Measurements from ENCODE around the gene TKT. TPM values are rescaled to one million over a fixed set of nuclear protein-coding genes. Genes with fewer than 3 reads are reported as not detected.

Gene TKT
- total RNA-seq, 1 donor from 2014 or later, result 32.1 TPM

DNA sequence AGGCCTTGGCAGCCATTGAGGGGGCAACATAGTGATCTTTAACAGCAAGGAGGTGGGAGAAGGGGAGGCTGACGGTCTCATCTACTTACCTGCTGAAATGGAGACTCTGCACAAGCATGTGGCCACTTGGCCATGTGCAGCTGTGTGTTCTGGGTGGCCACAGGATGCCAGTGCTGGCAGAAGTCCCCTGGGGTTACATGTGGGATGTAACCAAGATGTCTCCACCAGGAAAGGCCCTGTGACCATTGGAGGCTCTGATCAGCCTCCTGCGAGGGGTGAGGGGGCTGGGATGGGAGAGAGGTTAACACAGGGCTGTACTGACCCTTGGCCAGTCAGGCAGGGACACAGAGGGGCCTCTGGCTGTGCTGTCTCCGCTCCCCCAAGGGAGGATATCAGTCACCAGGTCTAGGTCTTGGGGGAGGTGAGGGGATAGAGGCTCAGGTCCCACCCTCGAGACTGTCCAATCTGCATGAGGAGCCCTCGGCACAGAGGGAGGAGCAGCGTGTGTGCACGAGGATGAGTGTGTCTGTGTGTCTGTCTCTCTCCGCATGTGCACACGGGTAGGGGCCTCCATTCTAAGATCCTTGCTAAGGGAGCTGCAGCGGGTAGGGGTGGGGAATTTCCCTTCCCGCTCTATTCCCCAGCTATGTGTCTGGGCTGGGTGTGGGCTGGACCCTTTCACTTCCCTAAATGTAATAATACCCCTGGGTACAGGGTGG is 75.4 kb downstream of the TKT start:
- Histone ChIP-seq H3K9me3 (replicated peaks) (no peaks in the 10 kb centered on the region), H3K36me3 (peaks cover 59% of the 10 kb centered on the region), H3K27ac (replicated peaks) (no peak overlapping the region), H3K4me1 (no peaks in the 10 kb centered on the region), H3K27me3 (ENCODE audit: low read depth) (no peaks in the 10 kb centered on the region), H3K4me3 (no peak overlapping the region)
- intact Hi-C loops (cut with micrococcal nuclease), result no loop called here
- DNase-seq, result no peak
- TF ChIP-seq, protein P1, sequence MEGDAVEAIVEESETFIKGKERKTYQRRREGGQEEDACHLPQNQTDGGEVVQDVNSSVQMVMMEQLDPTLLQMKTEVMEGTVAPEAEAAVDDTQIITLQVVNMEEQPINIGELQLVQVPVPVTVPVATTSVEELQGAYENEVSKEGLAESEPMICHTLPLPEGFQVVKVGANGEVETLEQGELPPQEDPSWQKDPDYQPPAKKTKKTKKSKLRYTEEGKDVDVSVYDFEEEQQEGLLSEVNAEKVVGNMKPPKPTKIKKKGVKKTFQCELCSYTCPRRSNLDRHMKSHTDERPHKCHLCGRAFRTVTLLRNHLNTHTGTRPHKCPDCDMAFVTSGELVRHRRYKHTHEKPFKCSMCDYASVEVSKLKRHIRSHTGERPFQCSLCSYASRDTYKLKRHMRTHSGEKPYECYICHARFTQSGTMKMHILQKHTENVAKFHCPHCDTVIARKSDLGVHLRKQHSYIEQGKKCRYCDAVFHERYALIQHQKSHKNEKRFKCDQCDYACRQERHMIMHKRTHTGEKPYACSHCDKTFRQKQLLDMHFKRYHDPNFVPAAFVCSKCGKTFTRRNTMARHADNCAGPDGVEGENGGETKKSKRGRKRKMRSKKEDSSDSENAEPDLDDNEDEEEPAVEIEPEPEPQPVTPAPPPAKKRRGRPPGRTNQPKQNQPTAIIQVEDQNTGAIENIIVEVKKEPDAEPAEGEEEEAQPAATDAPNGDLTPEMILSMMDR (IDR thresholded peaks at IDR 0.05; ENCODE audit: borderline replicate concordance), result no peak

DNA sequence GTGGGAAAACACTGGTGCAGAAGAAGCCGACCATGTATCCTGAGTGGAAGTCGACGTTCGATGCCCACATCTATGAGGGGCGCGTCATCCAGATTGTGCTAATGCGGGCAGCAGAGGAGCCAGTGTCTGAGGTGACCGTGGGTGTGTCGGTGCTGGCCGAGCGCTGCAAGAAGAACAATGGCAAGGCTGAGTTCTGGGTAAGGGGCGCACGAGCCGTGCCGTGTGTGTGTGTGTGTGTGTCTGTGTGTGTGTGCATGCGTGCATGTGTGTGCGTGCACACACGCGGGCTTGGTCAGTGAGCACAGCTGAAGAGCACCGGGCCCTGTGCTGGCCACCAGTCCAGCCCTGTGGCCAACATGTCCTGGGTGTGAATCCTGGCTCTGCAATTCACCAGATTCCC is 76.2 kb downstream of the TKT start:
- H3K27ac ChIP-seq (replicated peaks), result no peak overlapping the region
- no peak overlapping the region for H3K4me3 ChIP-seq
- no peak for DNase-seq
- TF ChIP-seq, protein P1 (IDR thresholded peaks at IDR 0.05; ENCODE audit: borderline replicate concordance), result no peak
- intact Hi-C loops (cut with micrococcal nuclease), result no loop called here
- no peaks in the 10 kb centered on the region for H3K4me1 ChIP-seq
- H3K9me3 ChIP-seq (replicated peaks), result no peaks in the 10 kb centered on the region
- no peaks in the 10 kb centered on the region for H3K27me3 ChIP-seq (ENCODE audit: low read depth)
- H3K36me3 ChIP-seq, result peaks cover 54% of the 10 kb centered on the region

DNA sequence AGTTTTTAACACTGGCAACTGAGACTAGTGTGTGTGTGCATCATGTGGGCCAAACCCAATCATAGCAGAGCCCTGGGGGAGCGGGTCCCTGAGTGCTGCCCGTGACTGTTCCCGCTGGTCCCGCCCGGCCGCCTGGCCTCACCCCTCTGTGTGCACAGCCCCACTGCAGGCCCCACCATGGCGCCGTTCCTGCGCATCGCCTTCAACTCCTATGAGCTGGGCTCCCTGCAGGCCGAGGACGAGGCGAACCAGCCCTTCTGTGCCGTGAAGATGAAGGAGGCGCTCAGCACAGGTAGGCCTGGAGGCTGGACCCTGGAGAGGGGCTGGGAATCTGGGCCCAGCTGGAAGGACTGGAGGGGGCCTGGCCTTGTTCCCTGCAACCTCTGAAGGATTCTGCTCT is 77.6 kb downstream of the TKT start:
- H3K36me3 ChIP-seq, result peaks cover 47% of the 10 kb centered on the region
- TF ChIP-seq, protein P1 (IDR thresholded peaks at IDR 0.05; ENCODE audit: borderline replicate concordance), result no peak

DNA sequence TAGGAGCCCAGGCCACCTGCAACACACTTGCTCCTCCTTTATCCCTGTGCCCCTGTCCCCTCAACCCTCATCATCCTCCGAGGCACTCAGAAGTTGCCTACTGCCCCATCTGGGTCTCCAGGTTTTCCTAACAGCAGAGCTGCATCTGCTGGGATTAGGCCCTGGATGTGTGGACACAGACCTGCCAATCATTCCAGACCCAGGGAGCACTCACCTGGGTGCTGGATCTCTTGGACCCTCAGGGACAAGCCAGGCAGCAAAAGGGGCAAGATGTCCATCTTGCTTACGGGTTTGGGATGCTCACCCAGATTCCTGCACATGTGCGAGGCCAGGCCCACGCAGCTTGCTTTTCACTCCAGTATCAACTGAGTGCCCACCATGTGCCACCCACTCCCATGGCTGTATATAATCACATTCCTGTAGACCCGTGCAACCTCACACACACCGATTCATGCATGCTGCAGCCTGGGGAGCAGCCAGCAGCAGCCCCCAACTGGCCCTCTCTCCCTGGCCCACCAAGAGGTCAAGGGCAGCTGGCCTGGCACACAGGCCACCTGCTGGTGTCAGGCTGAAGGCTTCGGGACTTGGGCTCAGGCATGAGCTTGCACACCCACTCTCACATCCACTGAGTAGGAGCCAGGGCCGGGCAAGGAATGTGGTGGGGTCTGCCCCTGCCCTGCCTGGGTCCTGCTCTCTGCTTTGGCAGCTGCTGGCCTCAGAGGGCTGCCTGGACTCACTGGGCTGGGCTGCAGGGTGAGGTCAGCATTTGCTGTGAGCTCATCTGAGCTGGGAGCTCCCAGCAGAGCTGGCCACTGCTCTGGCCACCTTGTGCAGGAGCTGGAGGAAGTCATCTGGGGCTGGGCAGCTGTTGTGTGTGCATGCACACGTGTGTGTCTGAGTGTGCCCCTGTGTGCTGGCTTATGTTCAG is 79.9 kb downstream of the TKT start:
- Histone ChIP-seq H3K36me3 (peaks cover 25% of the 10 kb centered on the region), H3K4me3 (no peak overlapping the region), H3K9me3 (replicated peaks) (no peaks in the 10 kb centered on the region), H3K27me3 (ENCODE audit: low read depth) (no peaks in the 10 kb centered on the region), H3K27ac (replicated peaks) (no peak overlapping the region), H3K4me1 (peaks cover 7% of the 10 kb centered on the region)
- TF ChIP-seq, protein P1 (IDR thresholded peaks at IDR 0.05; ENCODE audit: borderline replicate concordance), result no peak
- DNase-seq, result no peak
- intact Hi-C loops (cut with micrococcal nuclease), result no loop called here

More for the DNA sequence above, 77.6 kb downstream of the TKT start:
- peaks cover 3% of the 10 kb centered on the region for H3K4me1 ChIP-seq
- DNase-seq, result no peak
- no peak overlapping the region for H3K4me3 ChIP-seq
- H3K9me3 ChIP-seq (replicated peaks), result no peaks in the 10 kb centered on the region
- intact Hi-C loops (cut with micrococcal nuclease), result no loop called here
- H3K27me3 ChIP-seq (ENCODE audit: low read depth), result no peaks in the 10 kb centered on the region
- H3K27ac ChIP-seq (replicated peaks), result no peak overlapping the region

Other genes with a start within 250 kb of the TKT start
- 15.9 TPM for gene SFMBT1, start 209.9 kb downstream of the TKT start, total RNA-seq
- gene RFT1, start 125.6 kb downstream of the TKT start, total RNA-seq, result 9.4 TPM
- 13.6 TPM for gene PRKCD, start 94.8 kb downstream of the TKT start, total RNA-seq
- gene DCP1A, start 91.5 kb upstream of the TKT start, total RNA-seq, result 17.3 TPM
- 1.1 TPM for gene CACNA1D, start 238.6 kb upstream of the TKT start, total RNA-seq